SIG-M5 (cell line): ENCODE results near the gene SENP7.
"Not testable (repeated sequence)": the region's sequence is repeated elsewhere in the genome, so short reads cannot be mapped to it uniquely, and the experiment has no call there.

Experiments used
- DNase-seq: peaks from one replicate; lab custom pipeline; 2025; lab: John Stamatoyannopoulos, UW

Gene SENP7

GRCh38 chr3:101325393-101326134, 187.4 kb downstream of the SENP7 start:
- no peak for DNase-seq

GRCh38 chr3:101320475-101320874, 192.5 kb downstream of the SENP7 start, which contains the start of gene IMPG2:
IMPG2 (minus strand) TSS chr3:101320575; CDS start chr3:101320372, 203 bp downstream.
- no peak for DNase-seq

GRCh38 chr3:101319531-101319930, 193.5 kb downstream of the SENP7 start:
- no peak for DNase-seq

GRCh38 chr3:101312545-101312944, 200.5 kb downstream of the SENP7 start:
- no peak for DNase-seq

GRCh38 chr3:101311676-101312075, 201.3 kb downstream of the SENP7 start:
- no peak for DNase-seq

- DNase-seq = no peak
These were observed 202.0 kb downstream of the SENP7 start for GRCh38 chr3:101310978-101311375.

GRCh38 chr3:101308147-101308772, 204.8 kb downstream of the SENP7 start:
- DNase-seq = not testable (repeated sequence)

GRCh38 chr3:101303836-101304235, 209.2 kb downstream of the SENP7 start:
- no peak for DNase-seq

GRCh38 chr3:101303089-101303731, 209.8 kb downstream of the SENP7 start:
- DNase-seq = no peak

GRCh38 chr3:101300073-101300472, 212.9 kb downstream of the SENP7 start:
- DNase-seq = no peak

- DNase-seq = no peak
These were observed 221.0 kb downstream of the SENP7 start for GRCh38 chr3:101292027-101292426.

GRCh38 chr3:101288294-101288693, 224.7 kb downstream of the SENP7 start:
- DNase-seq = no peak

- DNase-seq = no peak
These were observed 228.3 kb downstream of the SENP7 start for GRCh38 chr3:101284757-101285156.

- no peak for DNase-seq
These were observed 231.4 kb downstream of the SENP7 start for GRCh38 chr3:101281521-101282030.

- no peak for DNase-seq
These were observed 233.1 kb downstream of the SENP7 start for GRCh38 chr3:101279765-101280385.

GRCh38 chr3:101279162-101279561, 233.8 kb downstream of the SENP7 start:
- DNase-seq = no peak

- no peak for DNase-seq
These were observed 234.3 kb downstream of the SENP7 start for GRCh38 chr3:101278727-101279126.
